GM19467 (cell line): ENCODE results near the gene PLAGL1.
"Not testable (repeated sequence)": the region's sequence is repeated elsewhere in the genome, so short reads cannot be mapped to it uniquely, and the experiment has no call there.

ENCODE experiments used
- ATAC-seq: cut with Tn5 transposase; IDR thresholded peaks from one replicate; pipeline ENCODE4 v1.9.1; 2021; ENCODE audit warnings: mild to moderate bottlenecking, moderate library complexity; ENCODE audit not compliant: unreplicated experiment

Gene PLAGL1

DNA sequence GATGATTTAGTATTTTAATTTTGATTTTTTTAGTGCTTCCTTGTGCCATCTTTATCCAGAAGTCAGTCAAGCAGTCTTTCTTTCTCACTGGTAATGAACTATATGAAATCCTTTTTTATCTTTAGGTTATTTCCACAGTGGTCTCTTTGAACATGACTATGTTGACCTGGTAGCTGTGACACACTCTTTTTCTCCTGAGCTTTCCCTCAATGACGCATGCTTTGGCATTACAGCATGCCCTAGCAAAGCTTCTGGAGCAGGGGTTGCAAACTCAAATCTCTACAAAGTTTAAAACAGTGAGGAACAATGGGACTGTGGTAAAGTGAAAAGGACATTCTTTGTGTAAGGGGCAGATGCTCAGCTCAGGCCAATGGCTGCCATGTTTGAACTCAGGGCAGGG lies 4.5 kb upstream of the PLAGL1 start:
- ATAC-seq: no peak

DNA sequence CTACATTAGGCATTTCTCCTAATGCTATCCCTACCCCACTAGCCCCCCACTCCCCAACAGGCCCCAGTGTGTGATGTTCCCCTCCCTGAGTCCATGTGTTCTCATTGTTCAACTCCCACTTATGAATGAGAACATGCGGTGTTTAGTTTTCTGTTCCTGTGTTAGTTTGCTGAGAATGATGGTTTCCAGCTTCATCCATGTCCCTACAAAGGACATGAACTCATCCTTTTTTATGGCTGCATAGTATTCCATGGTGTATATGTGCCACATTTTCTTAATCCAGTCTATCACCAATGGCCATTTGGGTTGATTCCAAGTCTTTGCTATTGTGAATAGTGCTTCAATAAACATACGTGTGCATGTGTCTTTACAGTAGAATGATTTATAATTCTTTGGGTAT lies 1.6 kb upstream of the PLAGL1 start:
- not testable (repeated sequence) for ATAC-seq

DNA sequence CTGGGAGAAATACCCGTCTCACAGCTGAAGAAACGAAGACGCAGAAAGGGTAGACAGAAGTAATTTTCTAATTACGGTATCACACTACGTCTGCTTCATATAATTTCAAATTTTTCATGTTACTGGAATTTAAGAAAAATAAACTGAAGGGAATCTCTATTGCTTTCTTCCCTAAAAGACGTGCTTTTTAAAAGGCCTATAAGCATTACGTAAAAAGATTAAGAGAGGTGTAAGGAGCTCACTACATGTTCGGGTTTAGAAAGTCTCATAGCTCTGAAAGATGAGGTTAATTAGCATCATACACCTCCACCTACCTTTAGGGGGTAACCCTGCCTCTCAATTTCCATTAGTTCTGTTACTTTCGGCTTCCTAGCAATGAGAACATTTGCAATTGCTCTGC lies 787 bp upstream of the PLAGL1 start:
- no peak for ATAC-seq

DNA sequence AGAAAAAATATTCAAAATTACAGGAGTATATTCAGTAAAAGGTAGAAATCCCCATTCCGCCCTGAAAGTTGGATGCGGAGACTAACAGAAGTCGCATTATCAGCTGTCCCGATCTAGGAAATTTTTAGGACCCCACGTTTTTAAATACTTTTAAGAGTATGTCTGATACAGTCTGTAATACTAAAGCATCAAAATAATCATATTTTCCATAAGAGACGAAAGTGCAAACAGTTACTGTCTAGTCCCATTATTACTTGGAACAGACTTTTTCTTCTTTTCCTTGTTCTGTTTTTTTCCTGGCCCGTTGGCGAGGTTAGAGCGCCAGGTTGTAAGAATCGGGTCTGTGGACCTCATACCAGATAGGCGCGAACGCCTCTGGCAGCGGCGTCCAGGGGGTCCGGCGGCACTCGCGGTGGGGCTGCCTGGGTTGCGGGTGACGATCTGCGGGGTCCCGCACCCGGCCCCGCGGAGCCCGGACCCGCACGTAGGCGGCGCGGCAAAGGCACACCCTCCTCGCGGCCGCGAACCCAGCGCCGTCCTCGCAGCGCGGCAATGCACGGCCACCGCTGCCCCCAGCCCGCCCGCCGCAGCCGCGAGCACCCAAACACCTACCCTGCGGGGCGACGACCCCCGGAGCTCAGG lies 460 bp downstream of the PLAGL1 start:
- ATAC-seq: no peak

DNA sequence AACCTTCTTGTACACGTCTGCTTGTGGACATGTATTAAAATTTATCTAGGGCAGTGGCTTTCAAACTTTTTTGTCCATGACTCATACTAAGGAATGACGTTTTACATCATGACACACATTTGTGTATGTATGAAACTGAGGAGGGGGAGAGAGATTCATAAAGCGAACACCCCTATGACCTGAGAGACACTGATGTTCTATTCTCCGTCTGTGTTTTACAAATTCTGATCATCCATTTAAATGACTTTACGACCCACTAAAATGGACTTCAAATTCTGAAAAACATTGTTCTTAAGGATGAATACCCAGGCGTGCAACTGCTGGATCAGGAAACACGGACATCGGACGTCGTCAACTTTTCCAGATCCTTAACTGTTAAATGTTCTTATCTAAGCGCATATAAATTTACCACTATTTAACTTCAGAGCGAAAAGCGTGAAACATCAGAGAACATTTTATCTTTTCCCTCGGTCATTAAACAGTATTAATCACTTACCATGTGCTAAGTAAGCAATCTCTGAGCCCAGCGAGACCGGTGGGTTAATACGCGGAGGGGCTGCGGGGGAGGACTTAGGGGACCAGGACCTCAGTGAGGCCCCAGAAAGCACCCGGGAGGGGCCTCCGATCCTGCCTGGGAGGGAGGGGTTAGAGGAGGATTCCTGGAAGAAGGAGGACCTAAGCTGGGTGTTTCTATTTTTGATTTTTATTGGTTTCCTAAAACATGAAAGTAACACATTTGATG lies 1.2 kb downstream of the PLAGL1 start:
- no peak for ATAC-seq

DNA sequence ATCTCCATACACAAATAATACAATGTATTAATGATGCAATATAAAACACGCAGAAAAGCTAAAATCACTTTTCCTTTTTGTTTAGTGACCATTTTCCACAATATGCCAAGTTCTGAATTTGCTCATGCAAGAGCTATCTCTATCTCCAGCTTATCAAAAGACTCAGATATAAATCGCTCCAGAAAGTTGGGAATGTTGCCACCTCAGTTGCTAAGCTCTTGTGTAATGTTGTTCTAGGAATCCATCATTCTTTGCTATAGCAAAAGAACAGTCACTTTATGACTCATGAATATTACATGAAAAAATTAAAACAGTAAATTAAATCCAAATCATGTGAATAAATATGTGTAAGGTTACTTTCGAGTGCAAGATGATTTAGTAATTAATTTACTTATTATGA lies 8.7 kb downstream of the PLAGL1 start:
- ATAC-seq: no peak

DNA sequence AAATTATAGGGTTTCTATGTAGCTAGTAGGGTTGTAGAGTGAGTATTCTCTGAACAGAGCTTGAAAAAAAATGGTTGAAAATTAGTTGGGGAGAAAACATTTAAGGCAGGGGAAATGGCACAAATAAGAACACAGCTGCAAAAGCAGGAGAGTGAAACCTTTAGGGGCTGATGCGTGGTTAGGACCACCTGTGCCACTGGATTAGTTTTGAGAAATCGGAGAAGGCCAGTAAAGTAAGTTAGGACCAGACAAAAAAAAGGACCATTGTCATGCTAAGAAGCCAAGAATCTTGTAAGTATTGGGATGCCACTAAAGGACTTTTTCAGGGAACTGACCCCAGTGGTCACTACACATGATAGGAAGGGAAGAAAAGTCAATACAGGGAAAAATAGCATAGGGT lies 9.4 kb downstream of the PLAGL1 start:
- ATAC-seq: no peak

DNA sequence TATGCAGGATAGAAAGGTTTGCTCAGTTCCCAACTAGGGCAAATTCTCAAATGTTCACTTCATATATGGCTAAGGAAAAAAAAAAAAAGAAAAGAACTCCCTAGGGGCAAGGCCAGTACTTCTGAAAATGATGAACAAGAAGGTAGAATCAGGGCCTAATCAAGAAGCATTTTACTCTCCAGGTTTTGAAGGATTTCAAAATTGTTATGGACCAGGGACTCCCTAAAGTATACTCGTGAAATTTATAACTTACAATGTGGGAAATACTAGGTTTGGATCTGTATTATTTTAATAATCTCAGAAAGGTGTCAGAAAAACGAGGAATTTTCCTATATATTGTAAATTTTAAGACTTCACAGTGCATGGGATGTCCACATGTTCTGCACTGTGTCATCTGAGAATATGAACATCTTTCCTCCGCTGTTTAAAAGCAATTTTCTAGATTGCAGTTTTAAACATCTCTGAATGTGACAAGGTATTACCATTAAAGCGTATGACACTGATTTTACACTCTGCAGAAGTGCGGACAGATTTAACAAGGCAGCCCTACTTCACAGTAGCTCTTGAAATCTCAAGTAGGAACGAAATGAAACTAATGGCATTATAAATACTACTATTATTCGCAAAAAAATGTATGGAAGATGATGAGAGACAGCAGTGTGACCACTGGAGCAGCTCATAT lies 14.0 kb downstream of the PLAGL1 start:
- ATAC-seq: no peak

DNA sequence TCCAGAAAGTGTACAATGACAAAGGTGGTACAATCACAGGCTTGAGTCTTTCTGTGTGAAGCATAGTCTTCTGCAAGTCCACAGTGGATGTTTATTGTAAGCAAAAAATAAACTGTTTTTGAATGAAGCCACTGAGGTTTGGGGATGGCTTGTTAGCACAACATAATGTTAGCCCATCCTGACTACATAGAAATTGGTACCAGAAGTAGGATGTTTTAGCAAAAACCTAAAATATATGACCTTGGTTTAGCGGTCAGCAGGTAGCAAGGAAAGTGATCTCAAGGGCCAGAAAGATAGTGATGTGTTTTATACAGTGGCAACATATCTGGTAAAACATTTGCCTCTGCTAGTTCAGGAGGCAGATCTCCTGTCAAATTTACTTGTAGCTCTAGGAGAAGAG lies 15.8 kb downstream of the PLAGL1 start:
- no peak for ATAC-seq

DNA sequence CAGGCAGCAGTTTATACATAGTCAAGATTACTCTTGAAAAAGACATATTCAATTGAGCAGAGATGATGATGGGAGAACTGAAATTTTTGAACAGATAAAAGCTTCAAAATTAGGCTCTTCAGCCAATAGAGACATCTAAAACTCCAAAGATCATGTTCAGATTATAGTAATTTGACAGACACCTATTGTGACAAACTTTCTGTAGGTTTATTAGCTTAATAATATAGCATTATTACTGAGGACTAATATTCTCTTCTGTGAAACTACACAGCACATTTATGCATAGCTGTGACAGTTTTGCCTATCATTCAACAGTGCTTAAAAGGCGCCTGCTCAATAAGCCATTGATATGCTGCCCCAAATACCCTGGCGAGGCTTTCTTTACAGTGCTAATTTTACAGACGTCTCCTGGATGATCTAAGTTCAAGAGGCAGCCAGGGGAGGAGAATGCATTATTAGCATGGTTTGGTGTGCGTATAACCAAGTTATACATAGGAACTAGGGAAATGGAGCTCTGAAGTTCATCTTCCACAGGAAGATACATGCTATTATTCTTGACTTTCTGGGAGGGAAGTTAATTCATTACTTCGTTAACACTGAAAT lies 21.5 kb downstream of the PLAGL1 start:
- no peak for ATAC-seq

DNA sequence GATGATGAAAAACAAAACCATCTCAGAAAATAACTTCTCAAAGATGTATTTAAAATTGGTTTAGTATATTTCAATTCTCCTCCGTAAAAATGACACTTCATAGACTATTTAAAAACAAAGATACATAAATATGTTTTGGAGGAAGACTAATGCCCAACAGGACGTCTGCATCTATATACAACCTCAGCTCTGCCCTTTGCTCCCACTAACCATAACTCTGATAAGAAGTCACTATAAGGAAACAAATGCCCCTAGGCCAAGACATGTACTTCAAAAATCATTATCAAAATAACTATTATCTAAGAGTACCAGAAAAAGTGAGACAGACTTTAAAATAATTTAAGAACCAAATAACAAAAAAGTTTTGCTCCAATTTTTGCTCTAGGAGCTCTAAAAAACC lies 23.4 kb downstream of the PLAGL1 start:
- ATAC-seq: no peak

DNA sequence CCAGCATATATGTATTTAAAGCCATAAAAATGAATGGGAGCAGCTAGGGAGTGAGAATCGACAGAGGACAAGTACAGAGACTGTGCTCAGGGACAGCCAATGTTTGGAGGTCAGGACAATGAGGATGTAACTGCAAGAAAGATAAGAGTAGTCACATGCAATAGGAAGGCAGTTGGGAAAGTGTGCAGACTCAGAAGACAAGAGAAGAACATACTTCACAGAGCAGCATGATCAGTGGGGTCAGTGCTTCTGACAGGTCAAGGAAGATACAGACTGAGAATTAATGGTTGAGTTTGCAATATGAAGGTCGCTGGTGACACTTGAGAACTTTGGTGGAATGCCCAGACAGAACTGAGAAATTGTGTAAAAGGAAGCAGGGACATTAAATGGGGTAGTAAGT lies 25.1 kb downstream of the PLAGL1 start:
- no peak for ATAC-seq

DNA sequence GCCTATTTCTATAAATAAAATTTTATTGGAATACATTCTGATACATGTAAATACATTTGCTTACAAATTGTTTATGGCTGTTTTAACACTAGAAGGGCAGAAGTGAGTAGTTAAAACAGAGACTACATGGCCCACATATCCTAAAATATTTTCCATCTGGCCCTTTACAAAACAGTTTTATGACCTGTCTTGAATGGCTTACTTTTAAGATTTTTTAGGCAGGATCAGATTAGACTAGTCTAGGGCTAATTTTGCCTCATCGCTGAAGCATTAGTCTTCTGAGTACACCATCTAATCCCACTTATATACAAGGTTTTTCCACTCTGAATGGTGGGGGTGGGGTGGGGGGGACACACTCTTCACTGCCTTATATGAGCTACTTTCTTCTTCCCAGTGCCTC lies 27.1 kb downstream of the PLAGL1 start:
- ATAC-seq: no peak

DNA sequence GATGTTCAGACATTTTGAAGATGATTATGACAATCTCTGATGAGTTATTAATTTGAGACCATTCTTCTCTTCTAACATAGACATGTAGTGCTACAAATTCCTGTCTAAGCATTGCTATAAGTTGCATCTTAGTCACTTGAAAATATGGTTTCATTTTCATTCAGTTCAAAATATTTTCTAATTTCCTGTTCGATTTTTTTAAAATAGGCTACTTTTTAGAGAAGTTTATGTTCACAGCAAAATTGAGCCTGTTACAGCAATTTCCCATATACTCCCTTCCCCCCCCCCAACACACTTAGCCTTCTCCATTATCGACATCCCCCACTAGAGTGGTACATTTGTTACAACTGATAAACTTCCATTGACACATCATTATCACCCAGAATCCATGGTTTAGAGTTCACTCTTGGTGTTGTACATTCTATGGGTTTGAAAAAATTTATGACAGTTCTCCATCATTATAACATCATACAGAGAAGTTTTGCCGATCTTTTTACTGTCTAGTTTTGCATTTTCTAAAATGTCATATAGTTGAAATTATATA lies 31.2 kb downstream of the PLAGL1 start:
- ATAC-seq: no peak

DNA sequence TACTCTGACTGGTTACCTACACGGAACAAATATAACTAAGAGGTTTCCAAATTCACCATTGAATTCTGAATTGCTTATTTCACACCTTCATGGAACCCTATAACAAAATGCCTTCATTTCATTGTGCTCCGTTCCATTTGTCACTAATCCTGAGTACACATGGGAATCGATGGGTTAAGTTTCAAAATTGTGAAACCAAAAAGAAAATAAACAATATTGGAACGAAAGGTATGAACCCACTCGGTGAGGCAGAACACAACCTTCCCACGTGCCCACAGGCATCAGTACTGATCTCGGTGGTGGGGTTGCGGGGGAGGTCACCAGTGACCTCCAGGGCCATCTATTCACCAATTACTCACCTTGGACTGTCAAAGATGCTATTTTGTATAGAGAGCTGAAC lies 34.0 kb downstream of the PLAGL1 start:
- ATAC-seq: no peak

DNA sequence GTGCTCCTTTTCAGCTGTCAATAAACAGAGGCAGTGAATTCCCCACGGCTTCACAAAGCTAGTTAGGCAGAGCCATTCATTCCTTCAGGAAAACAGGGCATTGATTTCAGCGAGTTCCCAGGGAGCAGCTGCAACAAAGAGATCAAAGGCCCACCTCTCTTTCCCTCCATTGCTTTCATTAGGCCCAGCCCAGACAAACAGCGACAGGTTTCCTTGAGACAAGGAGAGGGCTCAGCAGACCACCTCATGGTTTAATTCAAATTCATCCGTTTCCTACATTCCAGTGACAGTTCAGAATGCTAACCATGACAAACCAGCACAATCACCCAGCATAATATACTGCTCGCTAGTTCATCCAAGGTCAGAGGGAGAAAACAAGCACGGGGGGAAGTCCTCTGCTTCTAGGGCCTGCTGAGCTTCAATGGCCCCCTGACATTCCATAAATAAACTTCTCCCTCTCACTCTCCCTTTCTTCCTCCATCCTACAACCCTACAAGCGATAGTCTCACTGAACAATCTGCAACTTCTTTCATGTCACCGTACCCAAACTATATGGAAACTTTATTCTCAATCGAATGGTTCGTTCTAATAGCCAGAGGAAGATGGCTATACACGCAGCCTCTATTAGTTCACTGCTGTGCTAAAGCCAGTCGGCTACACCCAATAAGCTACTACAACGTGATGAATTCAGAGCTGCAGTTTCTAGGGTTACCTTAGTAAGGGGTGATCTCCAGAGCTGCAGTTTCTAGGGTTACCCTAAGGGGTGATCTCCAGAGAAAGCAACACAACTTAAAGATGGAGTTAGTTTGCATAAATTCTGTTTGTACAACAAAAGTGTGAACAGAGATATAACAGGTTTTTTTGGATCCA lies 34.7 kb downstream of the PLAGL1 start:
- no peak for ATAC-seq

DNA sequence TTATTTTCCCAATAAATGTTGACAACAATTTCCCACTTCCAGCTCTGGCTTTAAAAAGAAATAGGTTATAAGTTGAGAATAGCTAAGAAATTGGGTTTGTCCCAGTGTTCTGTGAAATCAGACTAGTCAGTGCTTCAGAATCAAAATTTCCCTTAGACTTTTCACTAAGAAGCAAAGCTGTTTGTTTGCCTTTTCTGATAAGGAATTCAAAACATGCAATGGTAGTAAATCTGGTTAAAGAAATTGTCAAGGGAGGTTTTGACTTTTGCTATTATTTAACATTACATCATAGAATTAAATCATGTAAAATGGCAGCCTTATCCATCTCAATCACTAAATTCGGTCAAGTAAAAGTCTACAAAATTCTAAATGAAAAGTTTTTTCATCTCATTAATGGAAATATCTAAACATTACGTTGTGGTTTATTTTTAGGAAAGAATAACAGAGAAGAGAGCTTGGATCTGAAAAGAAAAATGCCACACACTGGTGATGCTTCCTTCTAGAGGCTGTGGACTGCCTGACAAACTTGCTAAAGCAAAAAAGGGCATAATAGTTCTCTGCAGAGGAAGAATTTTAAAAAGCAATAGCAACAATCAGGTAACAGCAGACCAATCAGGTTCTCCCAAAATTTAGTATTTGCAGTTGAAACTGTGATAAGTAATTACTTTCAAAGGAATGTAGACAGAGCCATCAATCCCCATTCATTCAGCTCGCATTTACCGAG lies 36.4 kb downstream of the PLAGL1 start:
- no peak for ATAC-seq

DNA sequence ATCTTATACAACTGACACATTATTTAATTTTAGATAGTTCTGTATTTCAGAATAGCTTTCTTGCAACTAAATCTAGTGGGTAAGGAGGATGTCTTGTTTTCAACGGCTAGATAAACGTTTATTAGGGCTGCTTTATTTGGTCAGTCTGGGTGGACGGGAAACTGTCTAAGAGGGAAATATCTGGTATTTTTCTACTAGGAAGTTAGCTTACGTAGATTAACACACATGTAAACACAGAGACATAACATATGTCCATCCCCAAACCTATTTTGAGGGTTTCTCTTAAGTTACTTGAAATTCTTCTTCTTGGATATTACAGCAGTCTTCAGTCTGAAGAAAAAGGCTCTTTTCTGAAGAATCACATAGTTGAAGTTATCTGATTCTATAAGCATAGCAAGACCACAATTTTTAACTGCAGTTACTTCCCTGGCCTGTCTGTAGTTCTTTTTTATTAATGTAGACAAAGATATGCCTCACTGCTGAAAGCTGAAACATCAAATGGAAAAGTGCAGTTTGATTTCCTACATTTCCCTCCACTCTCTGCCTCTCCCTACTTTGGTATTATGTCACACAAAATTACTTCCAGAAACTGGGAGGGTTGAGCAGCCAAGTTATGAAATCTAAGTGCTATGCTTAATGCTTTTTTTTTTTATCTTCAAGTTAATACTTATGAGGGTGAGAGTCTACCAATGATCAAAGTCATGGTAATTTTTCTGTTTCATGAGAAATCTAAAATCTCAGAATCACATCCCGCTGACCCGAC lies 37.4 kb downstream of the PLAGL1 start:
- ATAC-seq: no peak

DNA sequence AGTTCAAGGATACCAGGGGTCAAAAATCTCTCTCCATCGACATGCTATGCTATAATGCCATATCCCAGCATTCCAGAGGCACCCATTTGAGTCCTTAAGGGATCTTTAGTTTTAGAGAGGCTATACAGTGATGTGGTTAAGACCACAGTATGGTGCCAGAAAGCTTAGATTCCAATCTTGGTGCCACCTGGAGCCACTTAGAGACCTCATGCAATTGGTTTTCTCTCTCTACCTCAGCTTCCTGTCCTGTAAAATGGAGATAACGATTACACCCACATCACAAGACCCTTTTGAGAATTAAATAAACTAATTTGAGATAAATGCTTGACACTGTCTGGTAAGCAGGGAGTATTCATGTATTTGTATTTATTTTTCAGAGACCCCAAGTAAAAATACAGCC lies 39.0 kb downstream of the PLAGL1 start:
- ATAC-seq: no peak
